Measurements from ENCODE around the gene THUMPD1. TPM values are rescaled to one million over a fixed set of nuclear protein-coding genes. Genes with fewer than 3 reads are reported as not detected.

Gene THUMPD1
- total and polyA plus RNA-seq, 12 donors, result 7.5 to 20.9 (median 18.7) TPM

DNA sequence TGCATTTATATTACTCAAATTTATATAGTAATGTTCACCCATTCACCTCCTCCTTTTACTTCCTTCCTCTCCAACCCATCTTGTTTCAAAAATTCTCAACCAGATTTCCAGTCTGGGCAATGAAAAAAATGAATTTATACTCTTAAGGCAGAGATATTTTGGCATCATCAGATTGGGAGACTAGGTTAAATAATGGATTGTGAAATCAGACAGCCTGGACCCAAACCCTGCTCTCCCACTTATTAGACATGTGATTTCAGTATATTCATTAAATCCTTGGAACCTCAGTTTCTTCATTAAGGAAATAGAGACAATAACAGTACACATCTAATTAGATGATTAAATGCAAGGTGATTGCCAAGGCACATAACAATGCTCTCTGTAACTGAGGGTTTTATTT lies 52.0 kb downstream of the THUMPD1 start:
- no peak overlapping the region for H3K4me3 ChIP-seq
- H3K27ac ChIP-seq, result no peak overlapping the region
- H3K27me3 ChIP-seq, result no peaks in the 10 kb centered on the region
- peaks cover 0 to 20% (median 5%) of the 10 kb centered on the region in 11 donors for H3K9me3 ChIP-seq
- ATAC-seq (no peak), DNase-seq (no peak)
- TF ChIP-seq CTCF (IDR thresholded peaks at IDR 0.05), result no peak
- intact Hi-C loops (cut with DNase I), result no loop called here
- peaks cover 0 to 11% (median 0%) of the 10 kb centered on the region in 9 donors for H3K4me1 ChIP-seq
- H3K36me3 ChIP-seq, result no peaks in the 10 kb centered on the region

GRCh38 chr16:20683812-20684211 lies 57.8 kb downstream of the THUMPD1 start:
- ATAC-seq (no peak), DNase-seq (no peak)
- Histone ChIP-seq H3K4me3 (no peak overlapping the region), H3K9me3 (peaks cover 0 to 12% (median under 1%) of the 10 kb centered on the region in 11 donors), H3K27me3 (no peaks in the 10 kb centered on the region), H3K27ac (no peak overlapping the region), H3K4me1 (peaks cover 0 to 12% (median 2%) of the 10 kb centered on the region in 9 donors), H3K36me3 (peaks cover 0 to 10% (median 0%) of the 10 kb centered on the region in 9 donors)
- 87 to 88% methylated on average over 1 of the region's 1 CpG for WGBS, 2 donors
- no peak for TF ChIP-seq CTCF (IDR thresholded peaks at IDR 0.05)
- intact Hi-C loops (cut with DNase I), result no loop called here

Other genes starting within 250 kb of the THUMPD1 start
- under 1 TPM in 1 of 10 donors, not detected in 9; 0.13 TPM for gene ACSM2B, start 165.5 kb downstream of the THUMPD1 start, total RNA-seq
- under 1 TPM in 1 of 2 donors, not detected in 1; 0.01 TPM for gene ACSM2B, start 165.5 kb downstream of the THUMPD1 start, polyA plus RNA-seq
- gene ACSM1, start 44.1 kb downstream of the THUMPD1 start, total RNA-seq, result under 1 TPM in 4 of 10 donors, not detected in 6; 0.13 to 0.49 (median 0.33) TPM
- under 1 TPM in 1 of 2 donors, not detected in 1; 0.06 TPM for gene ACSM1, start 44.1 kb downstream of the THUMPD1 start, polyA plus RNA-seq
- gene ACSM3, start 22.2 kb upstream of the THUMPD1 start, total RNA-seq, result 10 to 100 TPM in 2 of 10 donors, 1 to 10 TPM in 8; 2.3 to 13.1 (median 5.9) TPM
- 10 to 100 TPM in 1 of 2 donors, 1 to 10 TPM in 1; 3.8 to 45.1 TPM for gene ACSM3, start 22.2 kb upstream of the THUMPD1 start, polyA plus RNA-seq
- 10 to 100 TPM in 8 of 10 donors, 1 to 10 TPM in 2; 8.1 to 13.6 (median 12.0) TPM for gene ERI2, start 64.7 kb upstream of the THUMPD1 start, total RNA-seq
- 10 to 100 TPM in 1 of 2 donors, 1 to 10 TPM in 1; 3.2 to 10.6 TPM for gene ERI2, start 64.7 kb upstream of the THUMPD1 start, polyA plus RNA-seq
- gene REXO5, start 64.7 kb upstream of the THUMPD1 start, total RNA-seq, result 1 to 10 TPM; 3.1 to 6.9 (median 5.2) TPM
- 1 to 10 TPM; 2.0 to 2.6 TPM for gene REXO5, start 64.7 kb upstream of the THUMPD1 start, polyA plus RNA-seq
- 10 to 100 TPM in 6 of 10 donors, 1 to 10 TPM in 4; 7.8 to 32.6 (median 11.2) TPM for gene DCUN1D3, start 158.5 kb upstream of the THUMPD1 start, total RNA-seq
- 1 to 10 TPM; 3.4 to 4.2 TPM for gene DCUN1D3, start 158.5 kb upstream of the THUMPD1 start, polyA plus RNA-seq
- gene LYRM1, start 159.0 kb upstream of the THUMPD1 start, total RNA-seq, result 10 to 100 TPM; 37.4 to 69.1 (median 48.9) TPM
- gene LYRM1, start 159.0 kb upstream of the THUMPD1 start, polyA plus RNA-seq, result 10 to 100 TPM; 59.9 to 69.4 TPM

All from heart right ventricle (tissue), 16 donors.